T47D (cell line): ENCODE measurements around the gene CCNE1.
"Not testable (repeated sequence)": the region's sequence is repeated elsewhere in the genome, so short reads cannot be mapped to it uniquely, and the experiment has no call there.

Source experiments
- DNase-seq, 2 experiments: peaks; one replicate each; pipeline versions ENCODE4 v3.0.0 to v3.0.0-alpha.2; 2011 to 2012; ENCODE audit warnings: low read depth in 1 of 2, low spot score in 1 of 2
- JUND ChIP-seq: IDR thresholded peaks from 2 replicates; pipeline ENCODE4 v1.6.1; 2012; ENCODE audit warnings: low read depth
- in situ Hi-C: cut with HindIII; loops from 2 replicates; pipeline ENCODE4 v1.10.0; 2016; ENCODE audit warnings: low sequenced_read_pairs, low pct_unique_long_range_greater_than_20kb

The CCNE1 gene

DNA sequence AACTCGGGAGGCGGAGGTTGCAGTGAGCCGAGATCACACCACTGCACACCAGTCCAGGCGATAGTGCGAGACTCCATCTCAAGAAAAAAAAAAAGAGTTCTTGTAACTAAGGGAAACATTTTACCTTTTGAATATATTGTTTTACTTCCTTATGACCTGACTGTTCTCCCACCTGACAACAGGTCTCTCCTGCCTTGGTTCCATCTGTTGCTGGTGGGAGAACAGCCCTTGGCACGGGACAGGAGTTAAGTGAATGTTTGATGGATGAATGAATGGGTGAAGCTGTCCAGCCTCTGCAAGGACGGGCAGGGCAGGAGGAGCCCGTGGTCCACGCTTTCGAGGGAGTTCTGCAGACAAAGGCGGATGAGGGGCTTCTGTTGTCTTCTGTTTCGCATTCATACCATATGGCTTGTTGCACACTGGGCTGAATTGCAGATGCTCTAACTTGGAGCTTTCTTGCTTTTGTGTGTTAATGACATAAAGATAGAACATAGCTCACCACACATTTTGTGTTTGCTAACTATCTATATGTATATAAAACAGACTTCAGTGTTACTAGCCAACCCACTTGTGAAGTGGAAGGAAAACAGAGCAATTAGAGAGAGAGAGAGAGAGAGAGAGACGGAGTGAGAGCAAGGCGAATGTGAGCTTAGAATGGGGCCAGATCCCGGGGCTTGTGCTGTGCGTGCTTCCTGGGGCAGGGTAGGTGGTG lies 16.2 kb upstream of the CCNE1 start:
- TF ChIP-seq JUND: no peak
- in situ Hi-C loops: no loop called here
- DNase-seq: no peak

DNA sequence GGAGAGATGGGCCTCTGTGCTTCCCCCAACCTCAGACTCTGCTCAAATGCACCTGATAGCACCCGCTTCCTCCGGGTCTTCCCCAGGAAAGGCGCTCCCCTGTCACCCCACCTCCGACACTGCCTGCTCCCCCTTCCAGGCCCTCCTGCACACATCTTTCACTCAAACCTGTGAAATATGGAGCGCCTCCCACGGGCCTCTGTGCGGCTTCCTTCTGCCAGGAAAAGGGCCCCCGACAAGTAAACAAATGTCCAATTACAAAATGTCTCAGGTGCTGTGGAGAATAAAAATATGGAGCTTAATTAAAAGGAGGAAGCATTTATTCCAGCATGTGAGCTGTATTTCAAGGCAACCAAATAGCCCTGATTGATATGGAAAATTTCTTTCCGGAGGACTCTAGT lies 15.6 kb upstream of the CCNE1 start:
- in situ Hi-C loops: no loop called here
- DNase-seq: no peak
- TF ChIP-seq JUND: no peak

DNA sequence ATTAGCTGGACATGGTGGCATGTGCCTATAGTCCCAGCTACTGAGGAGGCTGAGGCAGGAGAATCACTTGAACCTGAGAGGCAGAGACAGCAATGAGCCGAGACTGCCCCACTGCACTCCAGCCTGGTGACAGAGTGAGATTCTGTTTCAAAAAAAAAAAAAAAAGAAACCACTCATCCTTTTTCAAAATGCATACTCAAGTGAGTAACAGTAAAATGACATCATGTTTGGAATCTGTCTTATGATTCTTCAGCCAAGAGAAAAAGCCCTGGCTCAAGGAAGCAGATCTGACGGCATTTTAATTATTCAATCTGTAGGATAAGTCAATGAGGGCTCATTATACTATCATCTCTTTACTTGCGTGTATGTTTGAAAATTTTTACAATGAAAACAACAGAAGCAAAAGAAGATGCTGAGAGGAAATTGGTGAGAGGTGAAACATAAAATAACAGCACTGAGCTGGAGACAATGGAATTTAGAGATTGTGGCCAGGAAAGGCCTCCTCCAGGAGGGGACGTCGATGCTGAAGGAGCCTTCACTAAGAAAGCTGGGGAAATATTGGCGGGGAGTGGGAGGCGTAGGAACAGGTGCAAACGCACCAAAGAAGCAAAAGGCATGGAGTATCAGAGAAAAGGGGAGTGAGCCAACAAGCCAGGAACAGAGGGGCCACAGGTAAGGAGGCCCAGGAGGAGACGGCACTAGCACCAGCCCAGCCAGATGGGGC lies 12.9 kb upstream of the CCNE1 start:
- TF ChIP-seq JUND: no peak
- in situ Hi-C loops: no loop called here
- DNase-seq: no peak

DNA sequence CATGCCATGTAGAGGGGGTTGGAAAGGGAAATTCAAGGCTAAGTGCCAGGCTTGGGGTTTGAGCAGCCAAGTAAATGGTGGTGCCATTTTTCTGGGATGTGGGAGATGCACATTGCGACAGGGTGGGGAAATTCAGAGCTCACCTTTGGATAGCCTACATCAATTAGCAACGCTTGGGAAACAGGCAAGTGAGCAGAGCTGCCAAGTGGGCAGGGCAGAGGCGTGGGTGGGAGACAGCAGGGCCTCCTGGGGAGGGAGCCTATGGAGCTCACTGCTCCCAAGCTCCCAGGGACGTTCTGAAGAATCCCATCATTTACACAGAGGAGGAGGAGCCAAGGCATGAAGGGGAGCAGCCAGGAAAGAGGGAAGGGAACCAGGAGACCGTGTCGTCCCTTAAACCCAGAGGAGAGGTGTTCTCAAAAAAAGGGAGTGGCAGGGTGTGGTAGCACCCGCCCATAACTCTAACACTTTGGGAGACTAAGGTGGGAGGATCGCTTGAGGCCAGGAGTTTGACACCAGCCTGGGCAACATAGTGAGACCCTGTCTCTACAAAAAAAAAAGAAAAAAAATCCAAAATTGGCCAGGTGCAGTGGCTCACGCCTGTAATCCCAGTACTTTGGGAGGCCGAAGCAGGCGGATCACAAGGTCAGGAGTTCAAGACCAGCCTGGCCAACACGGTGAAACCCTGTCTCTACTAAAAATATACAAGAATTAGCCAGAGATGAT lies 11.5 kb upstream of the CCNE1 start:
- DNase-seq: no peak
- in situ Hi-C loops: no loop called here
- TF ChIP-seq JUND: no peak

DNA sequence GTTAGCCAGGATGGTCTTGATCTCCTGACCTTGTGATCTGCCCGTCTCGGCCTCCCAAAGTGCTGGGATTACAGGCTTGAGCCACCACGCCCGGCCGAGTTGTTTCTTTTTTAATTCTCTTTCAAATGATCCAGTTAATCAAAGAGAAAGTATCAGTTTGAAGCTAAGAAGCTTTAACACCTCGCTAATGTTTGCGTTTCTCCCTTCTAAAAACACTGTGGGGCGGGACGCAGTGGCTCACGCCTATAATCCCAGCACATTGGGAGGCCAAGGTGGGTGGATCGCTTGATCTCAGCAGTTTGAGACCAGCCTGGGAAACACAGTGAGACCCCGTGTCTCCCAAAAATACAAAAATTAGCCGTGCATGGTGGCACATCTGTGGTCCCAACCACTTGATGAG lies 7.8 kb upstream of the CCNE1 start:
- in situ Hi-C loops, DNase-seq: not testable (repeated sequence)

DNA sequence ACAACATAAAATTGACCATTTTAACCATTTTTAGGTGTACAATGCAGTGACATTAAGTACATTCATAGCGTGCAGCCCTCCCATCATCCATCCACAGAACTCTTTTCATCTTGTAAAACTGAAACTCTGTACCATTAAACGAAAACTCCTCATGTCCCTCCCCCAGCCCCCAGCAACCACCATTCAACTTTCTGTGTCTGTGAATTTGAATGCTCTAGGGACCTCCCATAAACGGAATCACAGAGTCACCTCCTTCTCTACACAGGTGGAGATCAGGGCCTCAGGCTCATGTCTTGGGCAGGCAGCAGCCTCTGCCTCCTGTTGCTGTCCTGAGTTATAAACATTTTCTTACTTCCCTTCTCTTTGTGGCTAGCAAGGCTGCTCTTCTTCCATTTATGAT lies 7.3 kb upstream of the CCNE1 start:
- no peak for TF ChIP-seq JUND
- DNase-seq: no peak
- in situ Hi-C loops: no loop called here

DNA sequence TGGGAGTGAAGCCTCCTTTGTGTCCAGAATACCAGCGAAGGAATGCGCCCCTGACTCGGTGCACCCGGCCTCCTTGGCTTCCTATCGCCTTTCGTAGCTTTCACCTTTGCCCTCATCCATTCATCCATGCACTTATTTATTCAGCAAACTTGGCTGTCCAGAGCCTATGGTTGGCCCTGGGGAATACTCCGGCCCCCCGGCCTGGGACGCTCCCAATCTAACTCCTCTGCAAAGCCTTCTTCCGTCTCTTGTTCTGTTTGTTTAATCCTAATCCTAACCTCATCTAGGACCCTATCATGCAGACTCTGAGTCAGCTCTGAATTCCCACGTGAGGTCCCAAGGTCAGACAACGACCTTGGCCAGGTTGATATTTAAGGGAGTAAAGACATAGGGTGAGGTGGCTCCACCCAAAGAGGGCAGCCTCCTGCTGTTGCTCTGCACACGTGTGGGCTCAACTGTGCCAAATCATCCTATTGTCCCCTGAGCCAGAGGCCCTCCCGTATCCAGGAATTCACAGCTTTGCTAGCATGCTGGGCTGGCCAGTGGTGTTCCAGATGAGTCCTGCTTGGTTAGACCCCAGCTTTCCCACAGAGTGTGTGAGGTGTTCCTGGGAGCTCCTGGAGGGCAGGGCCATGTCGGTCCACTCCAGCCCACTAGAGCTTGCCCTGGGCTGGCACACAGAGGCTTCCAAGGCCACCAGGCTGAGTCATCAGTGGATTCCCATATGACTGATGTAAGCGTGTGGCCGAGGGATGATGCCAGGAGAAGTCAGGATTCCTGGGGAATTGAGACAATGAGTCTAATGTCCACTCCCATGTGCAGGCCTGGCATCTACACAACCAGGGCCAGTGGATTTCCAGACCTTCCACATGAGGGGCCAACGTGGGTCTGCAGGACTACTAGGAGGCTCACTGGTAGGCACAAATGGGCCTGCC lies 6.5 kb upstream of the CCNE1 start:
- no peak for DNase-seq
- in situ Hi-C loops: no loop called here
- TF ChIP-seq JUND: no peak

DNA sequence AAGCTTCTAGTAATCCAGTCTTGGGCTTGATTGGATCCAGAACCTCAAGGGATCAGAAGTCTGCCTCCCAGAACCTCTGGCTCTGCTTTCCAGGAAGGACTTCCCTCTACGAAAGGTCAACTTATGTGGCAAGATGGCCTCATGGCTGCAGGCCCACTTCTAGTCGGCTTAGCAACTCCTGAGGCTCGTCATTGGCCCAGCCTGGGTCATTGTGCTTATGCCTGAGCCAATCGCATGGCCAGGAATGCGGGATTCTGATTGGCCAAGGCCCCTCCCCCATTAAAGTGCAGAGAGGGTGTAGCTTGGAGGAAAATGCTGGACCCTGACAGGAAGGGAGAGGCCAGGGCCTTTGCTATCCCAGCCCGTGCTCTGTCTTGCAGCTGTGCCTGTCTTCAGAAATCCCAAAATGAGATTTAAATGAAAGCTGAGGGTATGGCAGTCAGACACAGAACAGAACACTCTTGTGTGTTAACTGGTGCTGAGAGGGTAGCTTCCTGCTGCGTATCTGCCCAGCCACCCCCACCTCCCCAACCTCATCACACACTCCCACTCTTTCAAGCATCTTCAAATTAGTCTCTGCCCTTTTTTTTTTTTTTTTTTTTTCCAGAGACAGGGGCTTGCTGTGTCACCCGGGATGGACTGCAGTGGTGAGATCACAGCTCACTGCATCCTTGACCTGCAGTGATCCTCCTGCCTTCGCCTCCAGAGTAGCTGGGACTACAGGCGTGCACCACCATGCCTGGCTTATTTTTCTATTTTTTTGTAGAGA lies 5.5 kb upstream of the CCNE1 start:
- peak in 1 of 2 experiments; percentile 78 for DNase-seq
- TF ChIP-seq JUND: no peak
- in situ Hi-C loops: no loop called here

DNA sequence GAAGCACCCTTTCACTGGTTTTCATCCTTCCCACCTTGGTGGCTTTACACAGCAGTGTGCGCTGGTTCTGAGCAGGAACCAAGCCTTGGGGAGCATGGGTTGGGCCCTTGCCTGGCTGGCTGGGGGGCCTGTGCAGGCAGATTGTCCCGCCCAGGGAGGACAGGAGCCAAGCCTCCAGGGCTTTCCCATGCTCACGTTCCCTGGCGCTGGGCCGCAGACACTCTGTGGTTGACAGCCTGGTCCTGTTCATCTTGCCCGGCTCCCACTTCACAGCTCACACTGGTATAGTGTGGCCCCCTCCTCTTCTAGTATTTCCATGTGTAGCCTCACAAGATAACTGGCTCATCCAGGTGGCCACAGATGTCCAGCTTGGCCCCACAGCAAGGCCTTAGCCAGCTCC lies 4.6 kb upstream of the CCNE1 start:
- in situ Hi-C loops: no loop called here
- DNase-seq: no peak

DNA sequence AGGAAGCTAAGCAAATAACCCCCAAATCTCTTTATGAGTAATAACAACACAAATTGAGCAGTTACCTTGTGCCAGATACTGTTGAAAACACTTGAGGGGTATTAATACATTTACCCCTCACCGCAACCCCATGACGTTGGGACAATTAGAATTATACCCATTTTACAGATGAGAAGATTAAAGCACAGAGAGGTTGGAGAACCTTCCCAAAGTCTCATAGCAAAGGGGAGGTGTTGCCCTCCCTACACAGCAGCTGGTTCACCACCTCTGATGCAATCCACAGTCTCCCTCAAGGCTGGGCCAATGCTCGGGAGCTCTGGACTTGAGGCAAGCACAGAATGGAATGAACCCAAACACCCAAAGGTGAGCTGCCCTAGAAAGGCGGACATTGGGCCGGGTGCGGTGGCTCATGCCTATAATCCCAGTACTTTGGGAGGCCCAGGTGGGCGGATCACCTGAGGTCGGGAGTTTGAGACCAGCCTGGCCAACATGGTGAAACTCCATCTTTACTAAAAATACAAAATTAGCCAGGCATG lies 3.9 kb upstream of the CCNE1 start:
- in situ Hi-C loops: no loop called here
- DNase-seq: no peak
- no peak for TF ChIP-seq JUND

More for the DNA sequence above, 4.6 kb upstream of the CCNE1 start:
- TF ChIP-seq JUND: no peak

DNA sequence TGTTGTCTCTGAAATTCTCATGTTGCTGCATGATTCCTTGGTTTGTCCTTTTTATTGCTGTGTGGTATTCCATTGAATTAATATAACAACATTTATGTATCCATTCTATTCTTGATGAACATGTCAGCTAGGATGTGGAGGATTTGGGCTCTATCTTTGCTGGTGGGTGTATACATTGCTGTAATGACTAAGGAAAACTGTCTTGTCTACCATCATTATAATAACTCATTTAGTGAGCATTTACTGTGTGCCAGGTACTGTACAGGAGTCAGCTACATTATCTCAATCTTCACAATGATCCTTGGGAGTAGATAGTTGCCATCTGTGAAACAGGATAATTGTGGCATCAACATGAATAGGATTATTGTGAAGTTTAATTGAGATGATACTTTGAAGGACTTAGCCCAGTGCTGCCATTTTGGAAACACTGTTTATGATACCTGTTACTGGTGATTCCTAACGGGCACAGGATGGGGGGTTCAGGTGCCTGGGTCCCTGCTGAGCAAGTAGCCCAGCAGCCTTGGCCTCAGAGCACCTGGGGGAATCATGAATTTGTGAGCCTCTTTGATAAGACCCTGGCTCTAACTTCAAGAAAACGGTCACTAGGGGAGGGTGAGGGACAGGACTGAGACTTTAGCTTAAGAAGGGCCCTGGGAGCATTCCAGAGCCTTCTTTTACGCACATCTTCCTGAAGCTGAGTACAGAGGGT lies 1.8 kb upstream of the CCNE1 start:
- no peak for DNase-seq
- in situ Hi-C loops: no loop called here

More for the DNA sequence above, 1.8 kb upstream of the CCNE1 start:
- TF ChIP-seq JUND: no peak
